OCI-M2 (cell line): Measurements from ENCODE around the gene ATP2A2.
"Not testable (repeated sequence)": the region's sequence is repeated elsewhere in the genome, so short reads cannot be mapped to it uniquely, and the experiment has no call there.

Source experiments
- DNase-seq: peaks from one replicate; lab custom pipeline; 2025; ENCODE audit not compliant: unreplicated experiment; lab: John Stamatoyannopoulos, UW

Gene ATP2A2

DNA sequence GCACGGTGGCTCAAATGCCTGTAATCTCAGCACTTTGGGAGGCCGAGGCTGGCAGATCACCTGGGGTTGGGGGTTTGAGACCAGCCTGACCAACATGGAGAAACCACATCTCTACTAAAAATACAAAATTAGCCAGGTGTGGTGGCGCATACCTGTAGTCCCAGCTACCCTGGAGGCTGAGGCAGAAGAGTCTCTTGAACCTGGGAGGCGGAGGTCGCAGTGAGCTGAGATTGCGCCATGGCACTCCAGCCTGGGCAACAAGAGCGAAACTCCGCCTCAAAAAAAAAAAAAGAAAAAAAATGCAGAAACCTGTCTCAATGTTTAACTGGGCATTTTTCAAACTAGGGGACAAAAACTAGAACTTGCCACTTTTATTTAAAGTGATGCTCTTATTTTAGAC is 59.2 kb downstream of the ATP2A2 start:
- DNase-seq, result not testable (repeated sequence)

DNA sequence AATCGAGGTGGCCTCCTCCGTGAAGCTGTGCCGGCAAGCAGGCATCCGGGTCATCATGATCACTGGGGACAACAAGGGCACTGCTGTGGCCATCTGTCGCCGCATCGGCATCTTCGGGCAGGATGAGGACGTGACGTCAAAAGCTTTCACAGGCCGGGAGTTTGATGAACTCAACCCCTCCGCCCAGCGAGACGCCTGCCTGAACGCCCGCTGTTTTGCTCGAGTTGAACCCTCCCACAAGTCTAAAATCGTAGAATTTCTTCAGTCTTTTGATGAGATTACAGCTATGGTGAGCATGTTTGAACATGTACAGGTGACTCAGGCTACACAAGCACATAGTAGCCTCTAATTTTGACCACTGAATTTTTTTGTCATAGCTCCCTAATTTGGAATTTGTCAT is 59.7 kb downstream of the ATP2A2 start:
- DNase-seq, result no peak

GRCh38 chr12:110342157-110342556 is 61.1 kb downstream of the ATP2A2 start:
- no peak for DNase-seq

GRCh38 chr12:110343114-110343513 is 62.1 kb downstream of the ATP2A2 start:
- DNase-seq, result no peak

DNA sequence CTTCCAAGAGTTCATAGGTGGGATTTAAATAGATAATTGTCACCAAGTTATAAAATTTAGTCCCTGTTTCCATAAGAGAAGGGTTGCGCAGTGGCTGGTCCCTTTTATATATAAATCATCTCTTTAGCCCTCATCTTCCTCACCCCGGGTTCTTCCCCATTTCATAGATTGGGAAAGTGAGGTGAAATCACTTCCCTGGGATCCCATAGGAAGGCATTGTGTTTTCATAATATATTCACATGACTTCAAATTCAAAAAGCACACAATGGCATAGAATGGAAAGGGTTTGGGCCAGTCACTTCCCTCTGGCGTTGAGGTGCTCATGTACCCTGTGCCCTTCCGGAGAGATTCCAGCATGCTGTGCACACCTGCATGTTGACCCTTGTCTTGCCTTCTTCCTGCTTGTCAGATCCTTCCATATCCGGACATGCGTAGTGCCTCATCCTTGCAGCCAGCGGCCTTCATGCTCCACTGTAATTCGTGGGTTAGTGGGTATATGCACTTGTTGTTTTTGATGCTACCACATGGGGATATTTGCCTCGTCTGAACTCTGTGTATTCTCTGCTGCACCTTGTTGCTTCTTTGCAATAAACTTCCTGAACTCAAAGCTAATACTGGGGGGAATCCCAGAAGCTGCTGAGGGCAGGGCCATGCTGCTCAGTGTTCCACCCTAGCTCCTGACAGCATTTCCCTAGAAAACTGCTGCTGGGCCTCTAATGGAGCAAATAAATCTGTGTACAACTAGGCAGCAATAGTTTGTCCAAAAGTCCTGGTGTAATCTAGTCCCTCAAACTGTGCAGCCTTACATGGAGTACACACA is 62.9 kb downstream of the ATP2A2 start:
- DNase-seq, result no peak

DNA sequence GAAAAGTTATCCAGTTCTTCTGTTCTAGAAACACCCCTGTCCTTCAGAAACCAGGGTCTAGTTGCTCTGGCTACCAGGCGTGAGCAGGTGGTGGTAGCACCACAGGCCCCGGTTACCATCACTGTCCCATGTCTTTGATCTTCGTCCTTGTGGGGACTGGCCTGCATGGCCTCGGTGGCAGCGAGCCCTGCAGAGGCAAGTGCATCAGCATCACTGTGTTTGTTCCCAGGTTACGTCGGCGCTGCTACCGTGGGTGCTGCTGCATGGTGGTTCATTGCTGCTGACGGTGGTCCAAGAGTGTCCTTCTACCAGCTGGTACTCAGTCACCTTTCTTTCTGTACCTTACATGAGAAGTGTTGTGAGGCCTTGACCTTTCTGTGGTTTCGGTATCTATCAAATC is 63.6 kb downstream of the ATP2A2 start:
- no peak for DNase-seq

- no peak for DNase-seq
Measured at GRCh38 chr12:110345176-110345661, 64.2 kb downstream of the ATP2A2 start.

GRCh38 chr12:110345963-110346362 is 64.9 kb downstream of the ATP2A2 start:
- no peak for DNase-seq

- DNase-seq, result no peak
Measured at GRCh38 chr12:110347767-110348166, 66.7 kb downstream of the ATP2A2 start.

DNA sequence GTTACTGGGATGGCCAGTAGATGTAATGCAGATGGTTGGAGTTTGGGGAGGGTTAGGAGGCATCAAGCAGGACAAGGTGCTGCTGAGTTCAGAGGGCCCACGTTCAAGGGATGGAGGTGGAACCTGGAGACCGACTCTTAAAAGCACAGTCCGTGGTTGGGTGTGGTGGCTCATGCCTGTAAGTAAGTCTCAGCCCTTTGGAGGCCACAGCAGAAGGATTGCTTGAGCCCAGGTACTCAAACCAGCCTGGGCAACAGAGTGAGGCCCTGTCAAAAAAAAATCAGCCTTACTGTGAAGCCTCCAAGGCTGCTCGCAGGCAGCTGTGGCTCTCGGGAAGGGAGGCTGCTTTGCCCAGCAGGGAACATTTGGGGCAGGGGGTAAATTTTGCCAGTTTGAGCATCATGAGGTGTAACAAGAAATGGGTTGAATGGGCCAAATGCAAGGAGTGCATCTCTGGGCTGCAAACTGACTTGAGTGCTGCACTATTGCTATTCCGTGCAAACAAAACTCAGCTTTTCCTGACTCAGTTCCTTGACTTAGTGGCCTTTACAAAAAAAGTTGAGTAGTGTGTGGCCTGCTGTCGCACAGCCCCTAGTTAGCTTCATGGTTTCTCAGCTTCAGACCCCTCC is 67.5 kb downstream of the ATP2A2 start:
- no peak for DNase-seq

DNA sequence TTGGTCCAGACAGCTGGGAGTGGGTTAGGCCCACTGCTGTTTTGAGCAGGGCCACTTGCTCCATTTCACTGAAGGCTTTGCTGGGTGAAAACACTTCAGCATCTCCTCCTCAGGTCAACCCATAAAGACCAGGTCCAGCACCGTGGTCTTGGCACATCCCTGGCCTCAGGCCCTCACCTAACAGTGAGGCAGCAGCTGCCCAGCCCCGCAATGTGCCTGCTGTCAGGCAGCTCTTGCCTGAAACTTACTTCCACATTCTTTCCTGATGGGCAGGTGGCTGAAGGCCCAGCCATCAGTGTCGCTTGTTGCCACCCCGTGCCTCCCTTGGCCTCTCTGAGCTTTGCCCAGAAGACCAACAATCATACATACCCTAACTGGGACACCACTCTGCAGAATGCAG is 68.0 kb downstream of the ATP2A2 start:
- DNase-seq, result no peak

DNA sequence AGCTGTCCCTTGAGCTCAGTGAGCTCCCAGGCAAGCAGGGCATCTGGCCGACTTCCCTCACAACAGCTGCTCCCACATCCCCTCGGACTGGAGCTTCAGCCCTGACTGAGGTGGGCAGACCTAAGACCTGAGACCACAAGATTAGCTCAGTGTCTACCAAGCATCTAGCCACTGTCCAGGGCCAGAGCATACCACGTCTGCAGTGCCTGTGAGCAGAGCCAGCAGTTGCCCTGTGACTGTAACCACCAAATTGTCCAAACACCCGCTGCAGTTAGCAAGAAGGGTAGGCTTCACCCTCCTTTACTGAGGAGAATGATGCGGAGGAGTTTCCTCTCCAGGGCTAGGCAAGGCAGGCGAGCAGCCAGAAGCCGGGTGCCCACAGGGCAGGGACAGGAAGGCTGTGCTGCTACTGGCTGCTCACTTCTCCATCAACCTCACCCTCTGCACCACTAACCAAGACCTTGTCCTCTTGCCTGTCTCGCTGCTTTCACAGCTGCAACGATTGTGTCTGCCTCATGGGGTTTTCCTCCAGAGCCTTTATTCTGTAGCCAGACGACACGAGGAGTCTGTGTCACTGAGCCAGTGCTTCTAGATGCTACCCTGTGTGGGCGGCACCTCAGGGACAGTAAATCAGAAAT is 68.6 kb downstream of the ATP2A2 start:
- DNase-seq, result no peak

DNA sequence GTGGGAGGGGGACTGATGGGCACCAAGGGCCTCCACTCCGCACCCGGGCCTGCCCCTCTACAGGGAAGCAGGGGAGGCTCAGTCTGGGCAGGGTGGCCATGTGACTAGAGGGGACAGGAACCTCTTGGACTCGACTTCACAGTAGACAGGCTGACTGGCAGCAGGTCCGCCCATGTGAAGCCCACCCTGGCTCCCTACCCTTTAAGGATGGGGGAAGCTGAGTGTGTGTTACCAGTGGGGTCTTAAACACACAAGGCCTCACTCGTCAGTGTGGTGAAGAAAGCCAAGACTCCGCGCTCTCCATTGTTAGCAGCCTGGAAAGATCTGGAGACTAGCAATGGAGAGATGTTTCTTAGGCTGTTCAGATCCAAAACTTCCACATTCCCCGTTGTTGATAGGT is 70.1 kb downstream of the ATP2A2 start:
- DNase-seq, result no peak

DNA sequence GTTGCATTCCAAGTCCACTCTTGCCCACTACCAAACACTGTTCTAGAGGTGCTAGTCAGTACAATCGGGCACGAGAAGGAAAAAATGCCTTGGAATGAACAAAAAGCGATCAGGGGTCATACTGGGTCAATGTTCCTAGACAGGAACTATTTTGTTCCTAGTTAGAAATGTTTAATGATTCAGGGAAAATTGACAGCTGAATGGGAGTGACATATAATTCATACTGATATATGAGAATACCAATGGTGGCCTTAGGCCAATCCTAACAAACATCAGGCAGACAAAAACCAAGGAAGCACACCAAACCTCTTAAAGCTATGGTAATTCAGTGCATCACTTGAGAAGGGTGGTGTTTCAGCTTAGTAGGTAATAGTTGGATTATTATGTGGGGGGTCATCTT is 71.4 kb downstream of the ATP2A2 start:
- no peak for DNase-seq

DNA sequence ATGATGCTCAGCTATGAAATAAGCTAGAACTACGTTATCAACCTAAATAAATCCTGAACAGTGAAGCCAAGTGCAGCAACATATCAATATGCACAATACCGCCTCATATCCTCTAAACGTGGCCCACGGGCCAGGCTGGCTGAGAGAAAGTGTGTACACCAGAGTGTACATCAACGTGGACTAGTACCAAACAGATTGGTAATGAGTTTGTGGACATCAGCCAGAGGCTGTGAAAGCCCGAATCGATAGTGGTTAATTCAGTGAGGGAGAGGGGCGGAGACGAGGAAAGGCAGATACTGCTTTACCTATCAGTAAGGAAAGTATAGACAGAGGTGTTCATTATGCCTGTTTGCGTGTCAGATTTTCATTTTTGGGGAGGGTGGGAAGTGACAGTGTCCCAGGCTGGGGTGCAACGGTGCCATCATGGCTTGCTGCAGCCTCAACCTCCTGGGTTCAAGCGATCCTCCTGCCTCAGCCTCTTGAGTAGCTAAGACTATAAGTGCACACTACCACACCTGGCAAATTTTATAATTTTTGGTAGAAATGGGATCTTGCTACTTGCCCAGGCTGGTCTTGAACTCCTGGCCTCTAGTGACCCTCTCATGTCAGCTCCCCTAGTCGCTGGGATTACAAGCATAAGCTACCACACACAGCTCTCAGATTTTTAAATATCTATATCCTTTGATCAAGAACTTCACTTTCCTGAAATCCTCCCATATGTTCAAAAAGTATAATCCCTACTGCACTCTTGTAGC is 72.3 kb downstream of the ATP2A2 start:
- no peak for DNase-seq

- DNase-seq, result peak; percentile 81
Measured at GRCh38 chr12:110354172-110354780, 73.2 kb downstream of the ATP2A2 start.

DNA sequence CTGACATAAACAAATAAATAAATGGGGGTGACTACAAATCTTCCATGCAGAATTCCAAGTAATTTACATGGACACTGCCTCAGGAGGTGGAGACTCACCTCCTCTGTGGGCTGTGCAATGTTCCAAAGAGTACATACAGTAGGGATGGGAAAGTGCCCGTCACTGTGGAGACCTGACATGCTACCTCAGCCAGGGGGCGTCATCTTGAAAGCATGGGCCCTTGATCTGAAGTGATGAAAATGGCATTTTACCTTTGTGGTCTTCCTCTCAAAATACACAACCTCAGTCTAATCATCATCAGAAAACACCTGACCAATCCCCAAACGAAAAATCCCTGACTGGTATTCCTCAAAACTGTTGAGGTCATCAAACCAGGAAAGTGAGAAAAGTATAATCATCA is 74.0 kb downstream of the ATP2A2 start:
- DNase-seq, result no peak

- DNase-seq, result not testable (repeated sequence)
Measured at GRCh38 chr12:110358384-110359097, 77.5 kb downstream of the ATP2A2 start.

DNA sequence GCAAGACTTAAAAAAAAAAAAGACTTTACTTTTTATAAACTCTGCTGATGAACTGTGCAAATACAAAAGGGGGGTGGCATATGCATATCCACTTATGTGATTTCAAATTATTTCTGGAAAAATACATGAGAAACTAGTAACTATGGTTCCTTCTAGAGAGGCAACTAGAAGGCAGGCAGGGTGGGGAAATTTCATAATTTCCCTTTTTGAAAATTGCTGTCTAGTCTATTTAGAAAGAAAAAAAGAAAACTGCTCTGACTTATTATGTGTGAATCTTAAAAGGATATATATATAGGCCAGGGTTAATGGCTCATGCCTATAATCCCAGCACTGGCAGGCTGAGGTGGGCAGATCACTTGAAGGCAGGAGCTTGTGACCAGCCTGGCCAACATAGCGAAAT is 80.2 kb downstream of the ATP2A2 start:
- no peak for DNase-seq
